Subcutaneous abdominal adipose tissue (tissue), 5 donors: ENCODE data around the gene CHRM3.
"Not testable (repeated sequence)": the region's sequence is repeated elsewhere in the genome, so short reads cannot be mapped to it uniquely, and the experiment has no call there.

ENCODE experiments used
- H3K27ac ChIP-seq: one replicate; pipeline ENCODE4 v1.7.0; 2013; ENCODE audit warnings: low read depth, mild to moderate bottlenecking, inconsistent platforms, low read length, moderate library complexity
- H3K27me3 ChIP-seq, 5 donors: one replicate each; pipeline ENCODE4 v1.7.0; 2013; ENCODE audit warnings: low read length in 5 of 5, inconsistent platforms in 1 of 5; ENCODE audit not compliant: control insufficient read depth in 5 of 5, insufficient read depth in 4 of 5
- H3K36me3 ChIP-seq, 5 donors: one replicate each; pipeline ENCODE4 v1.7.0; 2013; ENCODE audit warnings: low read length in 5 of 5; ENCODE audit not compliant: control insufficient read depth in 5 of 5, insufficient read depth in 5 of 5
- H3K4me1 ChIP-seq, 5 donors: one replicate each; pipeline ENCODE4 v1.7.0; 2013; ENCODE audit warnings: low read length in 5 of 5, mild to moderate bottlenecking in 3 of 5, moderate library complexity in 1 of 5; ENCODE audit not compliant: control insufficient read depth in 5 of 5, insufficient read depth in 5 of 5
- H3K4me3 ChIP-seq, 5 donors: one replicate each; pipeline ENCODE4 v1.7.0; 2013; ENCODE audit warnings: low read length in 5 of 5, low read depth in 1 of 5
- H3K9ac ChIP-seq, 5 donors: one replicate each; pipeline ENCODE4 v1.7.0; 2013; ENCODE audit warnings: low read length in 5 of 5, mild to moderate bottlenecking in 4 of 5, moderate library complexity in 3 of 5
- H3K9me3 ChIP-seq, 5 donors: one replicate each; pipeline ENCODE4 v1.7.0; 2013; ENCODE audit warnings: low read length in 5 of 5; ENCODE audit not compliant: control insufficient read depth in 5 of 5
- donor health status: healthy.
- donor health status: healthy.
- donor health status: healthy.
- donor health status: healthy.
- donor health status: healthy.

CHRM3 gene

DNA sequence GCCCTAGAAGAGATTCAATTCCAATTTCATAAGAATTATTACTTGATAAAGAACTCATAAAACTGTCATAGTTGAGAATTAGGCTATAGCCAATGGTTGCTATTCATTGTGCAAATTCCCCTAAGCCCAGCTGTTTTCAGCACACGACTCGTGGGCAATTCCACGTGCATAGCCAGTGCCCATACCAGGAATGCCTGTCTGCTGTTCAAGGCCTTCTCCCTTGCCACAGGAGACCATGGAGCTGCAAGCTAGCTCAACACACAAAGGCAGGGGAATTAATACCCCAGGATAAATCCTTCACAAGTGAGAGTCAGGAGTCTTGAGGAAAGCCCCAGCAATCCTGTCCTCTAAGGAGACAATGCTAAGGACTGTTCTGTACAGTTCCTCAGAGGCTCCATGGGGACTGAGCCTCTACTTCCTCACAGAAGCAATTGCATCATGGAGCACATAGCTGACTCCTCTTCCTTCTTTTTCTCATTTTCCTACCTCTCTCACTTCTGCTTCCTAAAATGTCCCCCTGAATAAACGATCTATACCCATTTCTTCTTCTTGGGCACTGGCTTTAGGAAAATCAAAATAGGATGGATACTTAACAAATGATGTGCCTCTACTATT is 19.1 kb upstream of the CHRM3 start:
- Histone ChIP-seq H3K9me3 (no peaks in the 10 kb centered on the region), H3K9ac (no peak overlapping the region), H3K27me3 (no peaks in the 10 kb centered on the region), H3K4me3 (no peak overlapping the region), H3K4me1 (no peaks in the 10 kb centered on the region), H3K36me3 (no peaks in the 10 kb centered on the region), H3K27ac (no peak overlapping the region)

DNA sequence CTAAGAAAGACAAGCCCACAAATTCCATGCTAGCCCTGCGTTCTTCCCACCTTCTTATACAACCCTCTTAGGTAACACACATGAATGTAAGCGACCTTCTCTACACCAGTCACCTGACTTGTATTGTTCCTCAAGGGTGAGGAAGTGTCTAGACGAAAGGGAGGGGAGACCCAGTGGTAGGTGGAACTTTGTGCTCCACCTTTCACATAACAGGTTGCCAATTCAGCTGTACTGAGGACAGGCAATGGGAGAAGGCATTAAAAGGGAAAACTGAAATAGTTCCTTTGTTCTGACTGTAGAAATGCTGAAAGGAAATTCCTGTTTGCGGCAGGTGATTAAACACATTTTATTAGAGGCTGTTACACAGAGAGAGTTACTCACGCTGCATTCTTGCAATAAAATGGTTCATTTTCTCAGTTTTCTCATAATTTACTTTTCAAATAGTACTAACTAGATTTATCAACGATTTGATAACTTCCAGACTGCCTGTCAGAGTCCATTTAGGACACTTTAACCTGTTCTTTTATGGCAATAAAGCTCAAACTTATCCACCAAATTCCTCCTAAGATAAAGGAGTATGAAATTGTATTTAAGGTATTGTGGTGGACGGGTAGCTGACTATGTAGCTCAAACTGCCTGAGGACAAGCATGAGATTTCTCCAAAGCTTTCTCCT is 17.8 kb upstream of the CHRM3 start:
- no peaks in the 10 kb centered on the region for H3K4me1 ChIP-seq
- no peak overlapping the region for H3K4me3 ChIP-seq
- no peaks in the 10 kb centered on the region for H3K27me3 ChIP-seq
- H3K27ac ChIP-seq: no peak overlapping the region
- H3K36me3 ChIP-seq: no peaks in the 10 kb centered on the region
- H3K9me3 ChIP-seq: no peaks in the 10 kb centered on the region
- no peak overlapping the region for H3K9ac ChIP-seq

- not testable (repeated sequence) for H3K4me1 ChIP-seq, H3K27me3 ChIP-seq, H3K9me3 ChIP-seq, H3K36me3 ChIP-seq, H3K27ac ChIP-seq, H3K9ac ChIP-seq, H3K4me3 ChIP-seq
Measured at GRCh38 chr1:239370869-239371268, 15.5 kb upstream of the CHRM3 start.

DNA sequence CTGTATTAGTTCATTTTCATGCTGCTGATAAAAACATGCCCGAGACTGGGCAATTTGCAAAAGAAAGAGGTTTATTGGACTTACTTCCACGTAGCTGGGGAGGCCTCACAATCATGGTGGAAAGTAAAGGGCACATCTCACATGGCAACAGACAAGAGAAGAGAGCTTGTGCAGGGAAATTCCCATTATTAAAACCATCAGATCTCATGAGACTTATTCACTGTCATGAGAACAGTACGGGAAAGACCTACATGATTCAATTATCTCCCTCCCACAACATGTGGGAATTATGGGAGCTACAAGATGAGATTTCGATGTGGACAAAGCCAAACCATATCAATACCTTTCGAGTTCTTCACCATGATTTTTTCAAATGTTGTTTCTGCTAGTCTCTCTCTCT is 3.7 kb upstream of the CHRM3 start:
- no peaks in the 10 kb centered on the region for H3K9me3 ChIP-seq
- H3K36me3 ChIP-seq: no peaks in the 10 kb centered on the region
- H3K27me3 ChIP-seq: peaks cover 16 to 17% (median 17%) of the 10 kb centered on the region in 5 donors
- no peak overlapping the region for H3K9ac ChIP-seq
- H3K4me1 ChIP-seq: peaks cover 0 to 18% (median 17%) of the 10 kb centered on the region in 5 donors
- no peak overlapping the region for H3K4me3 ChIP-seq
- H3K27ac ChIP-seq: no peak overlapping the region

DNA sequence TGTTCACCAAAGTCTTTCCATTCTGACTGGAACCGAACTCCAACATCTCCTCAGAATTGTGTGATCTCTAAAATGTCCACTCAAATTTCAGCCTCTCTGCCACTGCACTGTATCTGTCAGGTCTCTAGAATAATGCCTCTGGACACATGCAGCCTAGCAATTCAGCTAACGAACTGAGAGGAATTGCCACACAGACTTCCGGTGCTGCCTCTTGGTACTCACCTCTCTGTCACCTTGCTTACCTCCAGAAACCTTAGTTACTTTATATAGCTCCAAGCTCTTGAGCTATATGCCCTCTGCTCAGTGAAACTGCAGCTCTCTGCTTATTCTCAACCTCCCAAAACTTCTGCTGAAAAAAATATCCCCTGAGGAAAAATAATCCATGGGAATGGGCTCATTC is 2.7 kb upstream of the CHRM3 start:
- H3K27me3 ChIP-seq: peaks cover 22 to 27% (median 24%) of the 10 kb centered on the region in 5 donors
- peaks cover 0 to 22% (median 21%) of the 10 kb centered on the region in 5 donors for H3K4me1 ChIP-seq
- H3K9ac ChIP-seq: no peak overlapping the region
- H3K9me3 ChIP-seq: no peaks in the 10 kb centered on the region
- no peak overlapping the region for H3K4me3 ChIP-seq
- no peaks in the 10 kb centered on the region for H3K36me3 ChIP-seq
- H3K27ac ChIP-seq: no peak overlapping the region

- peaks cover 24 to 44% (median 33%) of the 10 kb centered on the region in 5 donors for H3K27me3 ChIP-seq
- H3K4me1 ChIP-seq: peaks cover 0 to 22% (median 21%) of the 10 kb centered on the region in 5 donors
- H3K4me3 ChIP-seq: peak overlapping the region; percentile 24 to 61 (median 56)
- H3K27ac ChIP-seq: no peak overlapping the region
- H3K36me3 ChIP-seq: no peaks in the 10 kb centered on the region
- H3K9ac ChIP-seq: no peak overlapping the region
- no peaks in the 10 kb centered on the region for H3K9me3 ChIP-seq
Measured at GRCh38 chr1:239387304-239388158, 1.2 kb downstream of the CHRM3 start.

- H3K9ac ChIP-seq: no peak overlapping the region
- H3K27ac ChIP-seq: no peak overlapping the region
- H3K27me3 ChIP-seq: peaks cover 24 to 44% (median 34%) of the 10 kb centered on the region in 5 donors
- H3K4me1 ChIP-seq: peaks cover 0 to 22% (median 21%) of the 10 kb centered on the region in 5 donors
- H3K4me3 ChIP-seq: peak overlapping the region in 3 of 5 donors; percentile 53 to 61 (median 56)
- no peaks in the 10 kb centered on the region for H3K36me3 ChIP-seq
- H3K9me3 ChIP-seq: no peaks in the 10 kb centered on the region
Measured at GRCh38 chr1:239388159-239388485, 1.8 kb downstream of the CHRM3 start.

GRCh38 chr1:239388578-239388977 is 2.2 kb downstream of the CHRM3 start:
- H3K9ac ChIP-seq: no peak overlapping the region
- peaks cover 0 to 22% (median 21%) of the 10 kb centered on the region in 5 donors for H3K4me1 ChIP-seq
- H3K4me3 ChIP-seq: no peak overlapping the region
- no peak overlapping the region for H3K27ac ChIP-seq
- peaks cover 27 to 44% (median 34%) of the 10 kb centered on the region in 5 donors for H3K27me3 ChIP-seq
- no peaks in the 10 kb centered on the region for H3K9me3 ChIP-seq
- H3K36me3 ChIP-seq: no peaks in the 10 kb centered on the region

- H3K4me3 ChIP-seq: no peak overlapping the region
- H3K9me3 ChIP-seq: no peaks in the 10 kb centered on the region
- H3K4me1 ChIP-seq: peaks cover 0 to 22% (median 21%) of the 10 kb centered on the region in 5 donors
- H3K9ac ChIP-seq: no peak overlapping the region
- no peaks in the 10 kb centered on the region for H3K36me3 ChIP-seq
- H3K27me3 ChIP-seq: peaks cover 27 to 44% (median 34%) of the 10 kb centered on the region in 5 donors
- no peak overlapping the region for H3K27ac ChIP-seq
Measured at GRCh38 chr1:239389703-239390102, 3.3 kb downstream of the CHRM3 start.

GRCh38 chr1:239392271-239392670 is 5.9 kb downstream of the CHRM3 start:
- H3K27ac ChIP-seq: no peak overlapping the region
- H3K4me3 ChIP-seq: no peak overlapping the region
- no peak overlapping the region for H3K9ac ChIP-seq
- H3K36me3 ChIP-seq: no peaks in the 10 kb centered on the region
- H3K9me3 ChIP-seq: no peaks in the 10 kb centered on the region
- H3K27me3 ChIP-seq: peaks cover 16 to 32% (median 21%) of the 10 kb centered on the region in 5 donors
- H3K4me1 ChIP-seq: peaks cover 0 to 9% (median 9%) of the 10 kb centered on the region in 5 donors
